ENCODE results near the gene ZFY. TPM values are rescaled to one million over a fixed set of nuclear protein-coding genes. Genes with fewer than 3 reads are reported as not detected.

ZFY gene
- total RNA-seq, 1 experiment from 2014 or later, result not detected

- Histone ChIP-seq H3K36me3 (ENCODE audit: insufficient read depth, low read length) (no peaks in the 10 kb centered on the region), H3K4me2 (ENCODE audit: low read depth, low read length, poor library complexity, severe bottlenecking) (no peak overlapping the region), H3K4me1 (ENCODE audit: low read length) (no peaks in the 10 kb centered on the region), H3K27me3 (ENCODE audit: low read length) (no peaks in the 10 kb centered on the region), H3K9ac (ENCODE audit: low read length) (no peak overlapping the region), H3K9me2 (replicated peaks; ENCODE audit: insufficient read depth, low read length) (no peaks in the 10 kb centered on the region), H4K20me1 (ENCODE audit: insufficient read depth, low read depth, low read length) (no peaks in the 10 kb centered on the region), H3K9me3 (ENCODE audit: low read length) (no peaks in the 10 kb centered on the region), H3K4me3 (ENCODE audit: low read length) (no peak overlapping the region), H3K27ac (ENCODE audit: low read length) (no peak overlapping the region), H3K79me2 (ENCODE audit: low read length) (no peaks in the 10 kb centered on the region), H2AFZ (ENCODE audit: low read length) (no peak overlapping the region)
- DNase-seq, result no peak
These were observed 20.4 kb downstream of the ZFY start for GRCh38 chrY:2955561-2955960.

- Histone ChIP-seq H3K27me3 (ENCODE audit: low read length) (no peaks in the 10 kb centered on the region), H3K79me2 (ENCODE audit: low read length) (no peaks in the 10 kb centered on the region), H2AFZ (ENCODE audit: low read length) (no peak overlapping the region), H3K9me3 (ENCODE audit: low read length) (no peaks in the 10 kb centered on the region), H4K20me1 (ENCODE audit: insufficient read depth, low read depth, low read length) (no peaks in the 10 kb centered on the region), H3K4me2 (ENCODE audit: low read depth, low read length, poor library complexity, severe bottlenecking) (no peak overlapping the region), H3K9ac (ENCODE audit: low read length) (no peak overlapping the region), H3K4me1 (ENCODE audit: low read length) (no peaks in the 10 kb centered on the region), H3K9me2 (replicated peaks; ENCODE audit: insufficient read depth, low read length) (no peaks in the 10 kb centered on the region), H3K36me3 (ENCODE audit: insufficient read depth, low read length) (no peaks in the 10 kb centered on the region), H3K4me3 (ENCODE audit: low read length) (no peak overlapping the region), H3K27ac (ENCODE audit: low read length) (no peak overlapping the region)
- DNase-seq, result no peak
These were observed 26.9 kb downstream of the ZFY start for GRCh38 chrY:2962061-2962460.

GRCh38 chrY:2964814-2965213, 29.6 kb downstream of the ZFY start:
- H4K20me1 ChIP-seq (ENCODE audit: insufficient read depth, low read depth, low read length), result no peaks in the 10 kb centered on the region

GRCh38 chrY:2965629-2966028, 30.4 kb downstream of the ZFY start:
- Histone ChIP-seq H3K9ac (ENCODE audit: low read length) (no peak overlapping the region), H3K36me3 (ENCODE audit: insufficient read depth, low read length) (no peaks in the 10 kb centered on the region), H3K27ac (ENCODE audit: low read length) (no peak overlapping the region), H3K79me2 (ENCODE audit: low read length) (no peaks in the 10 kb centered on the region), H3K9me2 (replicated peaks; ENCODE audit: insufficient read depth, low read length) (no peaks in the 10 kb centered on the region), H3K4me1 (ENCODE audit: low read length) (no peaks in the 10 kb centered on the region), H3K9me3 (ENCODE audit: low read length) (no peaks in the 10 kb centered on the region), H3K27me3 (ENCODE audit: low read length) (no peaks in the 10 kb centered on the region), H3K4me2 (ENCODE audit: low read depth, low read length, poor library complexity, severe bottlenecking) (no peak overlapping the region), H2AFZ (ENCODE audit: low read length) (no peak overlapping the region), H3K4me3 (ENCODE audit: low read length) (no peak overlapping the region), H4K20me1 (ENCODE audit: insufficient read depth, low read depth, low read length) (no peaks in the 10 kb centered on the region)
- no peak for DNase-seq

More at GRCh38 chrY:2964814-2965213, 29.6 kb downstream of the ZFY start:
- H3K4me1 ChIP-seq (ENCODE audit: low read length), result no peaks in the 10 kb centered on the region
- DNase-seq, result no peak
- H3K9ac ChIP-seq (ENCODE audit: low read length), result no peak overlapping the region
- H3K9me2 ChIP-seq (replicated peaks; ENCODE audit: insufficient read depth, low read length), result no peaks in the 10 kb centered on the region
- no peak overlapping the region for H3K4me3 ChIP-seq (ENCODE audit: low read length)
- no peak overlapping the region for H3K4me2 ChIP-seq (ENCODE audit: low read depth, low read length, poor library complexity, severe bottlenecking)
- H2AFZ ChIP-seq (ENCODE audit: low read length), result no peak overlapping the region
- no peak overlapping the region for H3K27ac ChIP-seq (ENCODE audit: low read length)
- H3K36me3 ChIP-seq (ENCODE audit: insufficient read depth, low read length), result no peaks in the 10 kb centered on the region
- H3K27me3 ChIP-seq (ENCODE audit: low read length), result no peaks in the 10 kb centered on the region
- H3K9me3 ChIP-seq (ENCODE audit: low read length), result no peaks in the 10 kb centered on the region
- H3K79me2 ChIP-seq (ENCODE audit: low read length), result no peaks in the 10 kb centered on the region

- Histone ChIP-seq H3K4me1 (ENCODE audit: low read length) (no peaks in the 10 kb centered on the region), H3K4me2 (ENCODE audit: low read depth, low read length, poor library complexity, severe bottlenecking) (no peak overlapping the region), H3K79me2 (ENCODE audit: low read length) (no peaks in the 10 kb centered on the region), H3K9me2 (replicated peaks; ENCODE audit: insufficient read depth, low read length) (no peaks in the 10 kb centered on the region), H3K36me3 (ENCODE audit: insufficient read depth, low read length) (no peaks in the 10 kb centered on the region), H3K27me3 (ENCODE audit: low read length) (no peaks in the 10 kb centered on the region), H3K9ac (ENCODE audit: low read length) (no peak overlapping the region), H3K9me3 (ENCODE audit: low read length) (no peaks in the 10 kb centered on the region), H3K27ac (ENCODE audit: low read length) (no peak overlapping the region), H3K4me3 (ENCODE audit: low read length) (no peak overlapping the region), H4K20me1 (ENCODE audit: insufficient read depth, low read depth, low read length) (no peaks in the 10 kb centered on the region), H2AFZ (ENCODE audit: low read length) (no peak overlapping the region)
- DNase-seq, result no peak
These were observed 34.4 kb downstream of the ZFY start for GRCh38 chrY:2969561-2969960.

GRCh38 chrY:2972708-2973107, 37.5 kb downstream of the ZFY start:
- H3K4me2 ChIP-seq (ENCODE audit: low read depth, low read length, poor library complexity, severe bottlenecking), result no peak overlapping the region
- no peaks in the 10 kb centered on the region for H3K36me3 ChIP-seq (ENCODE audit: insufficient read depth, low read length)
- no peaks in the 10 kb centered on the region for H4K20me1 ChIP-seq (ENCODE audit: insufficient read depth, low read depth, low read length)
- H3K4me3 ChIP-seq (ENCODE audit: low read length), result no peak overlapping the region
- no peak for DNase-seq
- no peaks in the 10 kb centered on the region for H3K27me3 ChIP-seq (ENCODE audit: low read length)
- no peaks in the 10 kb centered on the region for H3K79me2 ChIP-seq (ENCODE audit: low read length)
- no peaks in the 10 kb centered on the region for H3K9me2 ChIP-seq (replicated peaks; ENCODE audit: insufficient read depth, low read length)
- no peaks in the 10 kb centered on the region for H3K4me1 ChIP-seq (ENCODE audit: low read length)
- no peak overlapping the region for H3K9ac ChIP-seq (ENCODE audit: low read length)
- H2AFZ ChIP-seq (ENCODE audit: low read length), result no peak overlapping the region
- no peak overlapping the region for H3K27ac ChIP-seq (ENCODE audit: low read length)
- no peaks in the 10 kb centered on the region for H3K9me3 ChIP-seq (ENCODE audit: low read length)

- DNase-seq, result no peak
- Histone ChIP-seq H3K27ac (ENCODE audit: low read length) (no peak overlapping the region), H3K4me2 (ENCODE audit: low read depth, low read length, poor library complexity, severe bottlenecking) (no peak overlapping the region), H3K9me2 (replicated peaks; ENCODE audit: insufficient read depth, low read length) (no peaks in the 10 kb centered on the region), H3K36me3 (ENCODE audit: insufficient read depth, low read length) (no peaks in the 10 kb centered on the region), H2AFZ (ENCODE audit: low read length) (no peak overlapping the region), H3K4me3 (ENCODE audit: low read length) (no peak overlapping the region), H3K9me3 (ENCODE audit: low read length) (no peaks in the 10 kb centered on the region), H3K4me1 (ENCODE audit: low read length) (no peaks in the 10 kb centered on the region), H3K9ac (ENCODE audit: low read length) (no peak overlapping the region), H3K79me2 (ENCODE audit: low read length) (no peaks in the 10 kb centered on the region), H4K20me1 (ENCODE audit: insufficient read depth, low read depth, low read length) (no peaks in the 10 kb centered on the region), H3K27me3 (ENCODE audit: low read length) (no peaks in the 10 kb centered on the region)
These were observed 38.0 kb downstream of the ZFY start for GRCh38 chrY:2973110-2973751.

GRCh38 chrY:2979283-2979682, 44.1 kb downstream of the ZFY start:
- no peak overlapping the region for H3K9ac ChIP-seq (ENCODE audit: low read length)
- no peak overlapping the region for H2AFZ ChIP-seq (ENCODE audit: low read length)
- H3K4me1 ChIP-seq (ENCODE audit: low read length), result no peaks in the 10 kb centered on the region
- H3K4me3 ChIP-seq (ENCODE audit: low read length), result no peak overlapping the region
- H3K36me3 ChIP-seq (ENCODE audit: insufficient read depth, low read length), result no peaks in the 10 kb centered on the region
- no peak overlapping the region for H3K27ac ChIP-seq (ENCODE audit: low read length)
- no peak overlapping the region for H3K4me2 ChIP-seq (ENCODE audit: low read depth, low read length, poor library complexity, severe bottlenecking)
- no peak for DNase-seq
- H3K27me3 ChIP-seq (ENCODE audit: low read length), result no peaks in the 10 kb centered on the region
- H3K79me2 ChIP-seq (ENCODE audit: low read length), result no peaks in the 10 kb centered on the region
- H4K20me1 ChIP-seq (ENCODE audit: insufficient read depth, low read depth, low read length), result no peaks in the 10 kb centered on the region
- H3K9me3 ChIP-seq (ENCODE audit: low read length), result no peaks in the 10 kb centered on the region
- H3K9me2 ChIP-seq (replicated peaks; ENCODE audit: insufficient read depth, low read length), result no peaks in the 10 kb centered on the region

GRCh38 chrY:2984491-2984890, 49.3 kb downstream of the ZFY start:
- Histone ChIP-seq H3K36me3 (ENCODE audit: insufficient read depth, low read length) (no peaks in the 10 kb centered on the region), H3K27ac (ENCODE audit: low read length) (no peak overlapping the region), H3K79me2 (ENCODE audit: low read length) (no peaks in the 10 kb centered on the region), H3K4me2 (ENCODE audit: low read depth, low read length, poor library complexity, severe bottlenecking) (no peak overlapping the region), H3K9ac (ENCODE audit: low read length) (no peak overlapping the region), H2AFZ (ENCODE audit: low read length) (no peak overlapping the region), H3K27me3 (ENCODE audit: low read length) (no peaks in the 10 kb centered on the region), H3K4me3 (ENCODE audit: low read length) (no peak overlapping the region), H3K4me1 (ENCODE audit: low read length) (no peaks in the 10 kb centered on the region), H3K9me3 (ENCODE audit: low read length) (no peaks in the 10 kb centered on the region), H3K9me2 (replicated peaks; ENCODE audit: insufficient read depth, low read length) (no peaks in the 10 kb centered on the region), H4K20me1 (ENCODE audit: insufficient read depth, low read depth, low read length) (no peaks in the 10 kb centered on the region)
- no peak for DNase-seq
